Heart left ventricle (tissue), 13 donors: ENCODE data around the gene INO80.

Experiments
- POLR2A ChIP-seq, 2 donors: fragments of 450-650 bp; IDR thresholded peaks; one replicate each; pipeline ENCODE4 v1.6.1; 2017; ENCODE audit warnings: antibody characterized with exemption in 2 of 2, mild to moderate bottlenecking in 2 of 2, moderate library complexity in 2 of 2
- TF ChIP-seq, protein P1 (sequence below), 12 donors: fragments of 200-600 bp; sonication (generic) in 4 of 12; IDR thresholded peaks; one replicate each; pipeline versions ENCODE4 v1.5.0 to v1.8.0; 2018 to 2022; ENCODE audit warnings: antibody characterized with exemption in 12 of 12, mild to moderate bottlenecking in 5 of 12
- donor health status: ischemic (EF 13 %, LVEDD 7.1; RV severe dilation, severe dysfunction).
- donor health status: DM: no; HTN: yes; CAD: no.
- donor health status: DM: no; HTN: no; CAD: no.
- donor health status: ischemic (EF 25% LVEDD 6.9; RV normal size, moderate dysfunction).
- donor health status: ischemic (EF 25% LVEDD 5.7; RV mildly dilated, moderate dysfunction).
- donor health status: ischemic (EF 35%, LVEDD 5.7; RV mildly dilated, moderate dysfunction).
- donor health status: nonischemic (EF 11% LVEDD 7.7; RV severe dilation, severe dysfunction).
- donor health status: DM: yes; HTN: yes; CAD: no.
- donor health status: PGD.
- donor health status: ischemic (EF 29% LVEDD 5.4; RV normal size, mild dysfunction).
- donor health status: nonischemic (EF 23%, LVEDD 6.1; RV moderate dilation, normal function).

- no peak for TF ChIP-seq POLR2A (IDR thresholded peaks at IDR 0.05)
- TF ChIP-seq, protein P1, sequence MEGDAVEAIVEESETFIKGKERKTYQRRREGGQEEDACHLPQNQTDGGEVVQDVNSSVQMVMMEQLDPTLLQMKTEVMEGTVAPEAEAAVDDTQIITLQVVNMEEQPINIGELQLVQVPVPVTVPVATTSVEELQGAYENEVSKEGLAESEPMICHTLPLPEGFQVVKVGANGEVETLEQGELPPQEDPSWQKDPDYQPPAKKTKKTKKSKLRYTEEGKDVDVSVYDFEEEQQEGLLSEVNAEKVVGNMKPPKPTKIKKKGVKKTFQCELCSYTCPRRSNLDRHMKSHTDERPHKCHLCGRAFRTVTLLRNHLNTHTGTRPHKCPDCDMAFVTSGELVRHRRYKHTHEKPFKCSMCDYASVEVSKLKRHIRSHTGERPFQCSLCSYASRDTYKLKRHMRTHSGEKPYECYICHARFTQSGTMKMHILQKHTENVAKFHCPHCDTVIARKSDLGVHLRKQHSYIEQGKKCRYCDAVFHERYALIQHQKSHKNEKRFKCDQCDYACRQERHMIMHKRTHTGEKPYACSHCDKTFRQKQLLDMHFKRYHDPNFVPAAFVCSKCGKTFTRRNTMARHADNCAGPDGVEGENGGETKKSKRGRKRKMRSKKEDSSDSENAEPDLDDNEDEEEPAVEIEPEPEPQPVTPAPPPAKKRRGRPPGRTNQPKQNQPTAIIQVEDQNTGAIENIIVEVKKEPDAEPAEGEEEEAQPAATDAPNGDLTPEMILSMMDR (IDR thresholded peaks at IDR 0.05), result no peak
Measured at GRCh38 chr15:40958723-40959122, 157.4 kb downstream of the INO80 start.
